Nephron progenitor cell (in vitro differentiated cells): Measurements from ENCODE around the gene RRP8.

Source experiments
- DNase-seq: peaks from one replicate; pipeline ENCODE4 v3.0.0; 2021
- H3K27ac Mint-ChIP-seq: 2 replicates; pipeline ENCODE4 v1.8.0; 2021; ENCODE audit warnings: mild to moderate bottlenecking, moderate library complexity, mixed read lengths
- H3K27me3 Mint-ChIP-seq: 2 replicates; pipeline ENCODE4 v1.8.0; 2021; ENCODE audit warnings: mild to moderate bottlenecking, low read depth, mixed read lengths; ENCODE audit not compliant: poor library complexity
- H3K36me3 Mint-ChIP-seq: 2 replicates; pipeline ENCODE4 v1.8.0; 2021; ENCODE audit warnings: low read depth, mixed read lengths
- H3K4me1 Mint-ChIP-seq: 2 replicates; pipeline ENCODE4 v1.8.0; 2021; ENCODE audit warnings: mixed read lengths
- H3K4me3 Mint-ChIP-seq: 2 replicates; pipeline ENCODE4 v1.8.0; 2021; ENCODE audit warnings: mild to moderate bottlenecking, moderate library complexity, mixed read lengths
- H3K9me3 Mint-ChIP-seq: 2 replicates; pipeline ENCODE4 v1.8.0; 2021; ENCODE audit warnings: mild to moderate bottlenecking, moderate library complexity, mixed read lengths
- CTCF ChIP-seq: fragments of 200-600 bp; sonication (generic); IDR thresholded peaks from 2 replicates; pipeline ENCODE4 v1.5.0; 2021; ENCODE audit warnings: antibody characterized with exemption

RRP8 gene

GRCh38 chr11:6647836-6648235, 44.4 kb upstream of the RRP8 start:
- H3K4me3 Mint-ChIP-seq, result no peak overlapping the region
- no peaks in the 10 kb centered on the region for H3K36me3 Mint-ChIP-seq
- H3K4me1 Mint-ChIP-seq, result no peaks in the 10 kb centered on the region
- TF ChIP-seq CTCF, result no peak
- DNase-seq, result no peak
- H3K9me3 Mint-ChIP-seq, result no peaks in the 10 kb centered on the region
- H3K27ac Mint-ChIP-seq, result no peak overlapping the region
- H3K27me3 Mint-ChIP-seq, result no peaks in the 10 kb centered on the region

- TF ChIP-seq CTCF, result no peak
- DNase-seq, result no peak
- no peak overlapping the region for H3K27ac Mint-ChIP-seq
- H3K9me3 Mint-ChIP-seq, result no peaks in the 10 kb centered on the region
- no peak overlapping the region for H3K4me3 Mint-ChIP-seq
- no peaks in the 10 kb centered on the region for H3K36me3 Mint-ChIP-seq
- H3K27me3 Mint-ChIP-seq, result no peaks in the 10 kb centered on the region
- H3K4me1 Mint-ChIP-seq, result no peaks in the 10 kb centered on the region
Observed at GRCh38 chr11:6646918-6647679, 43.7 kb upstream of the RRP8 start.

- H3K9me3 Mint-ChIP-seq, result no peaks in the 10 kb centered on the region
- H3K4me3 Mint-ChIP-seq, result no peak overlapping the region
- H3K4me1 Mint-ChIP-seq, result no peaks in the 10 kb centered on the region
- no peaks in the 10 kb centered on the region for H3K27me3 Mint-ChIP-seq
- no peak overlapping the region for H3K27ac Mint-ChIP-seq
- DNase-seq, result peak; percentile 41
- H3K36me3 Mint-ChIP-seq, result no peaks in the 10 kb centered on the region
- TF ChIP-seq CTCF, result no peak
Observed at GRCh38 chr11:6646576-6646917, 43.1 kb upstream of the RRP8 start.

- DNase-seq, result no peak
- TF ChIP-seq CTCF, result no peak
- peak overlapping the region; percentile 71 for H3K27ac Mint-ChIP-seq
- H3K36me3 Mint-ChIP-seq, result no peaks in the 10 kb centered on the region
- H3K4me3 Mint-ChIP-seq, result peak overlapping the region; percentile 21
- no peaks in the 10 kb centered on the region for H3K4me1 Mint-ChIP-seq
- H3K9me3 Mint-ChIP-seq, result no peaks in the 10 kb centered on the region
- no peaks in the 10 kb centered on the region for H3K27me3 Mint-ChIP-seq
Observed at GRCh38 chr11:6646071-6646470, 42.7 kb upstream of the RRP8 start.

GRCh38 chr11:6642957-6643356, 39.5 kb upstream of the RRP8 start:
- no peak for TF ChIP-seq CTCF
- peaks cover 8% of the 10 kb centered on the region for H3K36me3 Mint-ChIP-seq
- DNase-seq, result no peak
- no peaks in the 10 kb centered on the region for H3K27me3 Mint-ChIP-seq
- peaks cover 8% of the 10 kb centered on the region for H3K4me1 Mint-ChIP-seq
- H3K9me3 Mint-ChIP-seq, result no peaks in the 10 kb centered on the region
- H3K4me3 Mint-ChIP-seq, result no peak overlapping the region
- no peak overlapping the region for H3K27ac Mint-ChIP-seq

- Mint-ChIP-seq H3K4me3 (no peak overlapping the region), H3K9me3 (no peaks in the 10 kb centered on the region), H3K27ac (no peak overlapping the region), H3K4me1 (peaks cover 8% of the 10 kb centered on the region), H3K27me3 (no peaks in the 10 kb centered on the region), H3K36me3 (peaks cover 8% of the 10 kb centered on the region)
- DNase-seq, result no peak
- no peak for TF ChIP-seq CTCF
Observed at GRCh38 chr11:6640985-6641701, 37.7 kb upstream of the RRP8 start.
